Measurements from ENCODE around the gene S100A4. TPM values are rescaled to one million over a fixed set of nuclear protein-coding genes. Genes with fewer than 3 reads are reported as not detected.

Gene S100A4
- total and polyA plus RNA-seq, 4 donors = 44.0 to 2,351 (median 762) TPM

- no peak for TF ChIP-seq CTCF (IDR thresholded peaks at IDR 0.05; ENCODE audit: control extremely low read depth, extremely low read depth)
- Histone ChIP-seq H3K27ac (ENCODE audit: low read depth in 1 of 2, low read length in 1 of 2) (no peak overlapping the region), H3K4me3 (no peak overlapping the region), H3K9ac (ENCODE audit: insufficient read depth in 1 of 2, low read length in 2 of 2) (no peak overlapping the region), H3K4me1 (ENCODE audit: control insufficient read depth in 5 of 5, insufficient read depth in 5 of 5, low read length in 5 of 5) (peaks cover 5 to 16% (median 13%) of the 10 kb centered on the region in 5 donors), H3K9me3 (ENCODE audit: control insufficient read depth in 4 of 4, insufficient read depth in 3 of 4, low read length in 3 of 4) (no peaks in the 10 kb centered on the region), H3K27me3 (ENCODE audit: control insufficient read depth in 3 of 3, insufficient read depth in 3 of 3, low read length in 2 of 3) (no peaks in the 10 kb centered on the region), H3K36me3 (ENCODE audit: control insufficient read depth in 4 of 4, insufficient read depth in 4 of 4, low read length in 4 of 4) (no peaks in the 10 kb centered on the region)
- no peak for DNase-seq
- 96 to 98% methylated on average over 3 of the region's 3 CpGs for WGBS, 2 donors
- no peak for ATAC-seq (ENCODE audit: insufficient read depth, low FRiP score)
Observed at GRCh38 chr1:153561466-153561985, 15.9 kb upstream of the S100A4 start.

- ATAC-seq (ENCODE audit: insufficient read depth, low FRiP score) (no peak), DNase-seq (peak in 2 of 3 donors; percentile 27 to 67)
- Histone ChIP-seq H3K4me1 (ENCODE audit: control insufficient read depth in 5 of 5, insufficient read depth in 5 of 5, low read length in 5 of 5) (peaks cover under 1 to 12% (median 8%) of the 10 kb centered on the region in 5 donors), H3K36me3 (ENCODE audit: control insufficient read depth in 4 of 4, insufficient read depth in 4 of 4, low read length in 4 of 4) (no peaks in the 10 kb centered on the region), H3K4me3 (no peak overlapping the region), H3K9ac (ENCODE audit: insufficient read depth in 1 of 2, low read length in 2 of 2) (no peak overlapping the region), H3K27ac (ENCODE audit: low read depth in 1 of 2, low read length in 1 of 2) (no peak overlapping the region), H3K27me3 (ENCODE audit: control insufficient read depth in 3 of 3, insufficient read depth in 3 of 3, low read length in 2 of 3) (no peaks in the 10 kb centered on the region), H3K9me3 (ENCODE audit: control insufficient read depth in 4 of 4, insufficient read depth in 3 of 4, low read length in 3 of 4) (no peaks in the 10 kb centered on the region)
- TF ChIP-seq CTCF (IDR thresholded peaks at IDR 0.05; ENCODE audit: control extremely low read depth, extremely low read depth) = no peak
- 89% methylated on average over 10 of the region's 10 CpGs for WGBS, 2 donors
Observed at GRCh38 chr1:153560771-153561465, 15.3 kb upstream of the S100A4 start.

GRCh38 chr1:153560241-153560640 is 14.6 kb upstream of the S100A4 start:
- peaks cover 0 to 5% (median 2%) of the 10 kb centered on the region in 5 donors for H3K4me1 ChIP-seq (ENCODE audit: control insufficient read depth in 5 of 5, insufficient read depth in 5 of 5, low read length in 5 of 5)
- H3K27me3 ChIP-seq (ENCODE audit: control insufficient read depth in 3 of 3, insufficient read depth in 3 of 3, low read length in 2 of 3) = no peaks in the 10 kb centered on the region
- no peak overlapping the region for H3K9ac ChIP-seq (ENCODE audit: insufficient read depth in 1 of 2, low read length in 2 of 2)
- no peak overlapping the region for H3K27ac ChIP-seq (ENCODE audit: low read depth in 1 of 2, low read length in 1 of 2)
- 97 to 100% methylated on average over 2 of the region's 2 CpGs for WGBS, 2 donors
- H3K9me3 ChIP-seq (ENCODE audit: control insufficient read depth in 4 of 4, insufficient read depth in 3 of 4, low read length in 3 of 4) = no peaks in the 10 kb centered on the region
- H3K4me3 ChIP-seq = no peak overlapping the region
- H3K36me3 ChIP-seq (ENCODE audit: control insufficient read depth in 4 of 4, insufficient read depth in 4 of 4, low read length in 4 of 4) = no peaks in the 10 kb centered on the region
- no peak for TF ChIP-seq CTCF (IDR thresholded peaks at IDR 0.05; ENCODE audit: control extremely low read depth, extremely low read depth)
- DNase-seq = no peak
- no peak for ATAC-seq (ENCODE audit: insufficient read depth, low FRiP score)

All from lung (tissue), 12 donors.